Anterior cingulate cortex (tissue), 58 donors: ENCODE measurements around the gene GP2.
"Not testable (repeated sequence)": the region's sequence is repeated elsewhere in the genome, so short reads cannot be mapped to it uniquely, and the experiment has no call there.

Experiments
- DNase-seq, 58 donors: peaks; one replicate each; lab custom pipeline; 2025; lab: John Stamatoyannopoulos, UW

The GP2 gene

GRCh38 chr16:20326321-20326720, 992 bp downstream of the GP2 start:
- DNase-seq, result no peak

GRCh38 chr16:20325005-20325404, 2.3 kb downstream of the GP2 start:
- DNase-seq, result no peak

DNA sequence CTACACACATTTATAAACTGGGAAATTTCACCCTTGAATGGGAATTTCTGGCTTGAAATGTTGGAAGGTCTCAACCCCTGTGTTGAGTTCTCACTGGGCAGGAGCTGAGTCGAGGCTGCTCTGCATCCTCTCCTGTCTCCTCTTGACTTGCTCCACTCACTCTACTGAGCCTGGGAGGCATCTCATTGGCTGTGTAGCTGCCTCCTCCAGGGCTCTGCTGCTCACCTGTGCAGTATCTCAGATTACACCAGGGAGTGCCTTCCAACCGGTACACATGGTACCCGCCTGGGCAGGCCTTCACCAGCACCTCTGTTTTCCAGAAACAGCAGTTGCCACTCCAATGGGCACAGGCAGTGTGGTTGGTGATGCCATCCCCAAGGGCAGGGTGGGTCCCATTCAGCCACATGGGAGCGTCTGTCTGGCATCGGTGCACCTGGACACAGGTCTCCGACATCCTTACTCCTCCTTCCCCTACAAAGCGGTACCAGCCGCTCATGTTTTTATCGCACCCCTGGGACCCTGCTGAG, 3.7 kb downstream of the GP2 start:
- no peak for DNase-seq

GRCh38 chr16:20322696-20323095, 4.6 kb downstream of the GP2 start:
- DNase-seq, result no peak

DNA sequence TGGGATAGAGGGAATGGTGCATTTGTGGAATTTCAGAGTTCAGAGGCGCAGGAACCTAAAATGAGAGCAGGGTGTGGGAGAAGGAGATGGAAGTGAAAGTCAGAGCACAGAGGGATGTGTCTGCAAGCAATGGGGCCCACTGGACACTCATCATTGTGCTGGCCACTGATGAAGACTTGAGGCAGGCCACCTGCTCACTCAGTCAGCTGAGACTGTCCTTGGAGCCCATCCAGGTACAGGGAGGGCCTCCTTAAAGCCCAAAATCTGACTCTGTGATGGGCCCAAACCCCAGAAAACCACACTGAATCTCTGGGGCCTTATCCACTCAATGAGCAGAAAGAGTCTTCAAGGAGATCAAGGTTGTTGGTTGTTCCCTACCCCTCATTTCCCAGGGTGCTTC, 5.6 kb downstream of the GP2 start:
- no peak for DNase-seq

GRCh38 chr16:20321051-20321450, 6.3 kb downstream of the GP2 start:
- DNase-seq, result not testable (repeated sequence)

- no peak for DNase-seq
Measured at GRCh38 chr16:20320592-20320991, 6.7 kb downstream of the GP2 start.

DNA sequence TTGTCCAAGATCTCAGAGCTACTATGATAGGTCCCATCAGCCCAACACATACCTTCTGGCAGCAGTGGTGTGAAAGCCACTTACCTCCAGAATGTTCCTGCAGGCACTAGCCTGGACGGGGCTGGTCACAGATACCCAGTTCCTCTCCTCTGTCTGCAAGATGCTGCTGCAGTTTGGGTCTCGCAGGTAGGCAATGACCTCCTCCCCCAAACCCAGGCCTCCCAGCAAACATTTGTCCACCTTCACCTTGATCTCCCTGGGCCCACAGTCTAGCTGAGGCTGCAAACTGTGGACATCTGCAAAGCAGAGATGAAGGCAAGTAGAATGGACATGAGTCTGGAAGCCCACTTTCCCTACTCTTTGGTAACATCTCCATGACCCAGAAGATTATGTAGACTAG, 7.1 kb downstream of the GP2 start:
- DNase-seq, result no peak

- no peak for DNase-seq
Measured at GRCh38 chr16:20319406-20319805, 7.9 kb downstream of the GP2 start.

DNA sequence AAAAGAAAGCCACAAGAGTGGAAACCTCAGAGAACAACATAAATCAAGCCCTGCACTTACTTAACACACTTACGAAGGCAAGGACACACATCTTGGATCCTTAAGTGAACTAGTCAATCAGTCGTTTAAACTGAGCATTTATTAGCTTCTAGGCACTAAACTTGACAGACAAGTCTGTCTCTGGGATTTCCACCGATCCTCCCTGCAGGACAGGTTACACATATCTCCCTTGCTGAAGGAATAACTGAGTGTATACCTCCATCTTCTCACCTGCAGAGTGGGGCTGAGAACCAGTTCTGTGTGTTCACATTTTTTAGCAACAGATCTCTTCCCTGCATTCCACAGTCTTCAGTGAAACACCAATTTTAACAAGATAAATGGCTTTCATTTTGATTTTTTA, 8.9 kb downstream of the GP2 start:
- no peak for DNase-seq

GRCh38 chr16:20318006-20318405, 9.3 kb downstream of the GP2 start:
- DNase-seq, result no peak

- DNase-seq, result no peak
Measured at GRCh38 chr16:20317117-20317516, 10.2 kb downstream of the GP2 start.

- no peak for DNase-seq
Measured at GRCh38 chr16:20316715-20317114, 10.6 kb downstream of the GP2 start.

- no peak for DNase-seq
Measured at GRCh38 chr16:20315764-20316163, 11.5 kb downstream of the GP2 start.

DNA sequence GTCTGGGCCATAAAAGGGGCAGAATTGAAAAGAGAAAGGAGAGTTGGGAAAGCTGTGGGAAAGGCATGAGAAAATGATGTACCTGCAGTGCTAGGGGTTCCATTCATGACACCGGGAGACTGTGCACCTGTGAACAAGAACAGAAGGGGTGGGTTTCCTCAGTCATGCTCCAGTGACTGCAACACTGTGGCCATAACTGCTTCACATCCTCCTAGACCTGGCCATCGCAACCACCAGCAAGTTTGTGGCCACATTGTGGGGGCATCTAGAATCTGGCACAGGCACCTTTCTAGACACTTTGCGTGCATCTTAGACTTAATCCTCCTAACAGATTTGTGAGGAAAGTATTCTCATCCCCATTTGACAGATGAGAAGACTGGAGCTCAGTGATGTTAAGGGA, 12.7 kb downstream of the GP2 start:
- no peak for DNase-seq

DNA sequence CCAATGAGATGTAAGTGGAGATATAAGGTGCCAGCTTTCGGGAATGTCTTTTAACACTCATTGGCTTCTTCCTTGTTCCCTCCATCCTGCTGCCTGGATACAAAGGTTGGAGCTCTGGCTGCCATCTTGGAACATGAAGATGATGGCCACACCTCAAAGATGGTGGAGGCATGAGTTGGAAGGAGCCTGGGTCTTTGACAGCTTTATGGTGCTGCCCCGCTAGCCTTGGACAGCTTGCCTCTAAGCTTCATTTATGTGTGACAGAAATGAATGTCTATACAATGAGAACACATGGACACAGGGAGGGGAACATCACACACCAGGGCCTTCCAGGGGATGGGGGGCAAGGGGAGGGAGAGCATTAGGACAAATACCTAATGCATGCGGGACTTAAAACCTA, 13.6 kb downstream of the GP2 start:
- DNase-seq, result no peak

GRCh38 chr16:20312536-20313095, 14.7 kb downstream of the GP2 start:
- not testable (repeated sequence) for DNase-seq

- DNase-seq, result no peak
Measured at GRCh38 chr16:20311548-20311947, 15.8 kb downstream of the GP2 start.

DNA sequence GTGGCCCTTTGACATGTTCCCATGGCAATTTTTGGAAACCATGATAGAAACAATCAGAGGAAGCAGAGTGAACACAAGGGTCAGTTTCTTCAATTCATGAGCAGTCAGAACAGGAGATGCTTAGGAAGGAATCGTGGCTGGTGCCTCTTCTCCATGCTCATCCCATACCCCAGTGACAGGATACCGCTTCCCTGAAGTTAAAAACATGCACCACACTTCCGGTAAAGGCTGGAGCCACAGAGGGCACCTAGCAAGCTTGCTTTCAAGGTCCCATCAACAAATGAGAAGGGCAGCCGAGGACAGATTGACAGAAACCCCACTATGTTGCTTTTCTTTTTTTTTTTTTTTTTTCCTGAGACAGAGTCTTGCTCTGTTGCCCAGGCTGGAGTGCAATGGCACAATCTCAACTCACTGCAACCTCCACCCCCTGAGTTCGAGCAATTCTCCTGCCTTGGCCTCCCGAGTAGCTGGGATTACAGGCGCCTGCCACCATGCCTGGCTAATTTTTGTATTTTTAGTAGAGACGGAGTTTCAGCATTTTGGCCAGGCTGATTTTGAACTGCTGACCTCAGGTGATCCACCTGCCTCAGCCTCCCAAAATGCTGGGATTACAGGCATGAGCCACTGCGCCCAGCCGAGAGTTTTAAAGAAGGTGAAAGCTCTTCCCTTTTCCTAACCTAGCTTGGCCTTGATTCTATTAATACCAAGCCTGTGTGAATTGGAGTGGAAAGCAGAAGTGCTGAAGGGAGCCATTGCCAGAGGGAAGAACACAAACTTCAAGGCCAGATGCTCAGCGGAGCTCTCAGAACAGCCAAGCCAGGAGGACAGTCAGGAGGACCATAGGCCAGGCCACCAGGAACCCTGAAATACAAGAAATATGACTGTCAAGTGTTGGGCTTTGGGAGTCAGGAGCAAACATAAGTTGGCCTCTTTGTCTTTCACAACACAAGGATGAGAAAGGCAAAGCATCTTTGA, 16.6 kb downstream of the GP2 start:
- DNase-seq, result no peak

DNA sequence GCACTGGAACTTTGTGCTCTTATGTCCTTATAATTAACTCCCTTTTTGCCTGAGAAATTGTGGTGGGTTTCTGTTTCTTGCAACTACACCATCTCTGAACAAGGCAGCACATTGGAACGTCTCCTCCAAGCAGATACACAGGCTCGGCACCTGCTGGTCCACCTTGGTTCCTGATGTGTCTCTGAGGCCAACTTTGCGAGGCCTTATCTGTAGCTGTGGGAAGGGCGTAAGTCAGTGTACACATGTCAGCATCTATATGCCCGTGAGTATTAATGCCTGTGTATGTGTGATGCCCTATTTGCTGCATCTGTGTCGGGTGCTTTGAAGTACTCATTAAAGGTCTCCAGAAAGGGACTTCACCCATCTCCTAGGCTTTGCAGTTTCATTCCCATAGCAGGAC, 17.5 kb downstream of the GP2 start:
- DNase-seq, result no peak

DNA sequence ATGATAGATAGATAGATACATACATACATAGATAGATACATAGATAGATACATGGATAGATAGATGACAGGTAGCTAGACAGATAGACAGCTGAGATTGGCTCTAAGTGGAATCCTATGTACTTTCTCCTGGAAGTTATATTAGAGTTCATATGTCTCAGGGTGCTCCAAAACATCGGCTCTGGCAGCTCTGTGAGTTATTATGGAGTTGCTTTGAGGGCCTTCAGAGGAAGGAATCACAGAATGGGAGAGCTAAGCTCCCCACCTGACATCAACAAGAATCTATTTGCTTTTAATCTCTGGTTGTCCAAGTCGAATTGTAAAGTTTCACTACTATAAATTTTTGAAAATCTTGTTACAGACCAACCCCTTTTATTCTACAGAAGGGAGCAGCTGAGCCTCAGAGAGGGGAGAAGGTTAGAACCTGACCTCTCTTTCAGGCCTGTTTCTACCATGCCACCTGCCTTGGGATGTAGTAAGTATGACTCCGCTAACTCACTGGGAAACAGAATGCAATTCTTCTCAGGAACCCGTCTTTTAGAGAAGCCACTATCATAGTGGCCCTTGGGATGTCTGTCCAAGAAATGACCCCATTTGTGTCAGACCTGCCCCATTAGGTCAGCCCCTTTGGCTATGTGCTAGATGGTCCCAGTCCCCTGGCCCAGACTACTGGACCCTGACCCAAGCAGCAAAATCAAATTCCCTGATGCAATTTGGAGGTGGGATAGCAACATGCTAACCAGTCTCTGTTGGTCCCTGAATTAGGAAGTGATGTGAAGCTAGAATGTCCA, 18.3 kb downstream of the GP2 start:
- no peak for DNase-seq
